Fibroblast of skin of abdomen (primary cell): Measurements from ENCODE around the gene DYNC1LI2. TPM values are rescaled to one million over a fixed set of nuclear protein-coding genes. Genes with fewer than 3 reads are reported as not detected.
"Not testable (repeated sequence)": the region's sequence is repeated elsewhere in the genome, so short reads cannot be mapped to it uniquely, and the experiment has no call there.

Source experiments
- DNase-seq: peaks from one replicate; pipeline ENCODE4 v3.0.0-alpha.2; 2013
- polyA plus RNA-seq, 2 experiments: library from polyadenylated mRNA; unstranded; fragments of 120-200 nt; gene quantifications; one replicate each; pipeline ENCODE4 v1.2.1, GENCODE V29; 2013; ENCODE audit not compliant: insufficient read length in 2 of 2

DYNC1LI2 gene
- polyA plus RNA-seq (2013, experiment 1 of 2; ENCODE audit: insufficient read length): 70.5 TPM
- 68.8 TPM for polyA plus RNA-seq (2013, experiment 2 of 2; ENCODE audit: insufficient read length)

DNA sequence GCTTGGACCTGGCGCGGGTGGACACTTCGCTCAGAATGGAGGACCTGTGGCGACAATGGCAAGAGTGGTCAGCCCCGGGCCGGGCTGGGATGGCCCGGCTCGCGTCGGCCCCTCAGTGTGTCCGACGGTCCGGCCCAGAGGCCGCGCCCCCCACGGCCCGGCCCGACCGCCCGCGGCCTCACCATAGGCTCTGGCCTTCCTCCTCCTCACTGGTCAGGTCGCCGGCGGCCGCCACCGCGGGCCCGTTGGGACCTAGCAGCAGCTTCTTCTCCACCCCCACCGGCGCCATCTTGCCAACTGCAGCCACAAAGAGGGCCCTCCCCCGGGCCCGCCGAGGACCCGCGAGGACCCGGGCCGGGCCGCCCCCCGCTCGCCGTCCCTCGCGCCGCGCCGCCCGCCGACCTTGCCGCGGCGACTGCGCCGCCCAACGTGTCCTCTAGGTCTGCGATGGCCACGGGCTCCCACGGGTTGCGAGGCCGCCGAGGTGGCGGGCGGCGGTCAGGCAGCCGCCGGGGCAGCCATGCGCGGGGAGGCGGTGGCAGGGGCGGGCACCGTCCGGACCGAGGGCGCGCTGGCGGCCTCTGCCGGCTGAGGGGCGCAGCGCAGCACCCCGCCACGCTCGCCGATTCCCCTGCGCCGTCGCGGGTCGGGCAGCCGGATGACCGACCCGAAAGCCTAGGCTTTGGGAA is at the start of gene DYNC1LI2:
Gene DYNC1LI2 (minus strand): TSS at position 307 of the 689 bp plus-strand sequence. CDS start 18 bp downstream, at position 289.
- peak; percentile 78 for DNase-seq

DNA sequence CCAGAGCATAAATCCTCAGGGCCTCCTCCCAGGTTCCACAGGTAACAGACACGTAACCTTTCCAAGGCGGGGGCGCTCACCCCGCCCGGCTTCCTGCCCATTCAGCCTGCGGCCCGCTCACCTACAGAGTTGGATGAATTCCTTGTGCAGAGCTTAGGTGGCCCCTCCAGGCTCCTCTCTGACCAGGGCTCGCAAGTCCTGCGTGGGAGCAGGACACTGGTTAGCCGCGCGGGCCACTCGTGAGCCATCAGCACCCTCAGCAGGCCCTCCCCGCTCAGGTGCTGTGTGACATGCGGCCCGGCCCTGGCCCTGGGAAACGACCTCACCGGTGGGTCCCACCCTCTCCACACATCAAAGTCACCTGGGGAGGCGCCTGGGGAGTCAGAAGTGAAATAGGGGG is 49.4 kb upstream of the DYNC1LI2 start:
- no peak for DNase-seq

DNA sequence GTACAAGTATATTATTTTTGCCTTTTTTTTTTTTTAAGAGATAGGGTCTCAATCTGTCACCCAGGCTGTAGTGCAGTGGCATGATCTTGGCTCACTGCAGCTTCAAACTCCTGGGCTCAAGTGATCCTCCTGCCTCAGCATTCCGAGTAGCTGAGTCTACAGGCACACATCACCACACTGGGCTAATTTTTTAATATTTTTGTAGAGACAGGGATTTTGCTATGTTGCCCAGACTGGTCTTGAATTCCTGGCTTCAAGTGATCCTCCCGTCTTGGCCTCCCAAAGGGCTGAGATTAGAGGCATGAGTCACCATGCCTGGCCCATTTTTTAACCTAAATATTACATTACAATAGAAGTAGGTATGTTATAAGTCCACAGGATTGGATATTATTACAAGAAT is 46.8 kb upstream of the DYNC1LI2 start:
- DNase-seq: peak; percentile 42

DNA sequence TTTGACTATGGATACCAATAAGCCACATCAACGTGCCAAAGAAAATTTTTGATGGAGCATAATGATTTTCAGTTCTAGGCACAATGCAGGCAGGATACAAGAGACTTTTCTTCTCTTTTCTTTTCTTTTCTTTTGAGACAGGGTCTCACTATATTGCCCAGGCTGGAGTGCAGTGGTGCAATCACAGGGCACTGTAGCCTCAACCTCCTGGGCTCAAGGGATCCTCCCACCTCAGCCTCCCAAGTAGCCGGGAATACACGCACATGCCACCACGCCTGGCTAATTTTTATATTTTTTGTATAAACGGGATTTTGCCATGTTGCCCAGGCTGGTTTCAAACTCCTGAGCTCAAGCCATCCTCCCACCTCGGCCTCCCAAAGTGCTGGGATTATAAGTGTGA is 42.6 kb upstream of the DYNC1LI2 start:
- DNase-seq: not testable (repeated sequence)

DNA sequence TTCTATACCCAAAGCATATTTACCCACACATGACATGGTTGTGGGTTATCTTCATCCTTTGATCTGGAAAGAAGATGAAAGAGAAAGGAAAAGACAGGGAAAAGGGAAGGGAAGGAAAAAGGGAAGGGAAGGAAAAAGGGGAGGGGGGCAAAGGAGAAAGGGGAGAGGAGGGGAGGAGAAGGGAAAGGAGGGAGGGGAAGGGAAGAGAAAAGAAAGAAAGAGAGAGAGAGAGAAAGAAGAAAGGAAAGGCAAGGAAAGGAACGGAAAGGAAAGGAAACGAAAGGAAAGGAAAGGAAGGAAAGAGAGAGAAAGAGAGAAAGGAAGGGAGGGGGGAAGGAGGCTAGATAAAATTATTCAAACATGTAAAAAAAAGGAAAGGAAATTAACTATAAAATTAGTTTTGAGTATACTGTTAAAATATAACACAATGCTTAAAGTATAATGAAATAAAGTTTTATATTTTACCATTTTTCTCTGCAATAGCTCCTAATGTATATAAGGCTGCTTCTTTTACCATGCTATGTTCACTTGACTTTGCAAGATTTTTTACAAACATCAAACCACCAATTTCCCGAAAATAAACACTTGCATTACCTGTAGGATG is 38.8 kb upstream of the DYNC1LI2 start:
- no peak for DNase-seq

DNA sequence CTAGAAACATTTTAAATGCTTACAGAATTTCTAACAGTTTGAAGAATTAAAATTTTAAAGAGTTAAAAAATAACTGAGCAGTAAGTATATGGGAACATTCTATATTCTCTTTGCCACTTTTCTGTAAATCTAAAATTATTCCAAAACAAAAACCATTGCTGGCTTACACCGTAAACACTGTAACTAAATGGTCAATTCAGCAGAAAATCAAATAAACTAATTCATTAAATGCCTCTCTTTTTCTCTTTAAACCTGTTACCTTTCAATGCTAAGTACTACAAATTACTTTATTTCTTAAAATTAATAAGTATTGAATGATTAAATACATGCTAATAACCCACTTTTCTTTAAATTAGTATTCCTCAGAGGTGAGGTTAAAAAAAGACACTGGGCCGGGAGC is 36.0 kb upstream of the DYNC1LI2 start:
- no peak for DNase-seq

DNA sequence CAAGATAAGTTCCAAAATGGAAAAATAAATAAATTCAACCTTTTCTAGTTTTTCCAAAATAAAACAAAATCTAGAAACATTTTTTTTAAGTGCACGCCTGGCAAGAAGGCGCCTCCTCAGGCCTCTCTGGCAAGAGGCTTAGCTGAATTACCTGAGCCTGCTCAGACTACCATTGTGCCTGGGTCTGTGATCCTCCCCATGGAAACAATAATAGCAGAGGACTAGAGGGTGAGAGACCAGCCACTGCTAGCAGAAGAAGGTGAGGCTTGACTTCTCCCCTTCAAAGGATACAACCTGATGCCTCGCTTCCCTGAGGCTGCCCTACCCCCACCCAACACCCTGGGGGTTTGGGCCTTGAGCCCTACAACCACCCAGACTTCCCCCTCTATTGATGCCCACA is 35.1 kb upstream of the DYNC1LI2 start:
- no peak for DNase-seq

DNA sequence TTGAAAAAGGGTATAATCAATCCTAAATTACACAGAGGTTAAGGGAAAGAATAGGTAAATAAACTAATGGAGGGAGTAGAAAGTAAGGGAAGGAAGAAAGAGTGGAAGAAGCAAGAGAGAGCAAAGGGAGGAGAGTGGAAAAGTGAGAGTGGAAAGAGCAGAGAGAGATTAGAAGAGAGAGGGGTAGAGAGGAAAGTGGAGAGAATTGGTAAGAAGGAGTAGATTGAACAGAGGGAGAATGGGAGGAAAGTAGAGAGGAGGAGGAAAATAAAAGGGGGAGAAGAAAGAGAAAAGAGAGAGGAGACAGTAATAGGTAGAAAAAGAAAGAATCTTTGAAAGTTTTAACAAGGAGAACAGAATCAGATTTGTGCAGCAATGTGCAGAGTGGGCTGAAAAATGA is 25.0 kb upstream of the DYNC1LI2 start:
- DNase-seq: no peak

DNA sequence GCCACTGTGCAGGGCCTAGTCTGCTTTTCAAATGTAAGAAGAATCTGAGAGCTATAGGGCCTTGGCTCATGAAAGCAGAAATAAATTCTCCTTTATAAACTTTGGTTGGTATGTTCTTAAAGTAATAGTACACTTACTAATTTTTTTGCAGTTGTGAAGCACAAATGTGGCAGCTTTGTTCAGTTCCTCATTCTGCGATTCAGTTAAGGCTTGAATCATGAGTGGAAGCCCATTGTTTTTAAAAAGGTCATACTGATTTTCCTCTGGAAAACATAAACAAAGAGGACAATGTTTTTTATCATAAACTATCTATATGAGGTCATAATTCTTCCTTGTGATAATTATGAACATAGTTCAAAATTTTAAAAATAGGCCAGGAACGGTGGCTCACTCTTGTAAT is 23.6 kb upstream of the DYNC1LI2 start:
- no peak for DNase-seq

DNA sequence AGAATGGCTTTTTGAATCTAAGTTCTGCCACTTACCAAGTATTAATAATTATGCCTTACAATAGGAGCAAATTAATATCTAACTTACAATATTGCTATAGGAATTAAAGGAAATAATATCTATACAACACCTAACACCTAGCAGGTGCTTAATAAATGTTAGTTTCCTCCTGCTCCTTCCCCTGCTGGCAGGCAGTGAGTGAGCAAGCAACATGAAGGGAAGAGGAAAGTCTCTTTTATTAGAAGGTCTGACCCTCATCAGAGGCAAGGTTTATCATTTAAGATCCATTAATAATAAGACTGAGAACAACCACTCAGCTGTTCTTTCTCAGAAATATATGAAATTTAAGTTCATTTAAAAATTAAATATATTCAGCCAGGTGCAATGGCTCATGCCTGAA is 6.7 kb upstream of the DYNC1LI2 start:
- no peak for DNase-seq

DNA sequence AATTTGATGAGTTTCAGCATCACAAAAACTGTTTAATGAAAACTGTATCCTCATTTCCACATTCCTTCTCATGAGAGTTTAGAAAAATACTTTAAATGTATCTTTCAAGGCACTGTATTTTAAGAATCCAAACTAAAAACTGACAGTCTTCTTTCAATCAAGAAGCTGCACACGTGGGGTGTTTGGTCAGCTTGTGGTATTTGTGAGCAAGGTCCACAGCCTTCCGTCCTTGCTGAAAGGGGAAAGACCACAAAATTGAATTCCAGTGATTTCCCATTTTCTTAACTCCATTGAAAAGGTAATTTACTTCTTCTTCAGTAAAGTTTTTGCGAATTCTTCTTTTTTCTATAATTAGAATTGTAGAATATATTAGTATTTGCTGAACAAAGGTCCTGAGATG is 3.4 kb upstream of the DYNC1LI2 start:
- no peak for DNase-seq

DNA sequence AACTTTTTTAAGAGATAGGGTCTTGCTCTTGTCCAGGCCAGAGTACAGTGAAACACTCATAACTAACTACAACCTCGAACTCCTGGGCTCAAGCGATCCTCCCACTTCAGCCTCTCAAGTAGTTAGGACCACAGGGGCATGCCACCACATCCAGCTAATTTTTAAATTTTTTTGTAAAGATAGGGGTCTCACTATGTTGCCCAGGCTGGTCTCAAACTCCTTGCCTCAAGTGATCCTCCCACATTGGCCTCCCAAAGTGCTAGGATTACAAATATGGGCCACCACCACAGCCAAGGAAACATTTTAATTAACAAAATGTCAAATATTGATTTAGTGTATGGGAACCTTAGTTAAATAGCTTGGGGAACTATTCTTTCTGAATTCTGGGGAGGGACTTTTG is 2.8 kb upstream of the DYNC1LI2 start:
- DNase-seq: no peak

DNA sequence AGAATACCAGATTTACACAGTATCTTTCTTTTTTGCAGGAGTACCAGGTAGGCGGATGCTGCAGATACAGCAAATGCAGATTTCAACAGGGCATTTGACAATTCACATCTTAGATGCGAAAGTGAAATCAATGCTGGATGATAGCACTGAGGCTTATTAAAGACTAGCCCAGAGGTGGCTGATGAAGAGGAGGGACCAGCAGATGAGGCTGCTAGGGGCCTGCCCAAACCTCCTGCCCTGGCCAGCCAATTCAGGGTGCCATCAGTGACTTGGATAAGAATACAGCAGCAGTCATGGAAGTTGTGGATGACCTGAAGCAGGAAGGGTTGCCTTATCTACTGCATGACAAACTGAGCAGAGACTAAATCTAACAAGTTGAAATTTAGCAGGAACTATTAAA is 1.5 kb upstream of the DYNC1LI2 start:
- no peak for DNase-seq

DNA sequence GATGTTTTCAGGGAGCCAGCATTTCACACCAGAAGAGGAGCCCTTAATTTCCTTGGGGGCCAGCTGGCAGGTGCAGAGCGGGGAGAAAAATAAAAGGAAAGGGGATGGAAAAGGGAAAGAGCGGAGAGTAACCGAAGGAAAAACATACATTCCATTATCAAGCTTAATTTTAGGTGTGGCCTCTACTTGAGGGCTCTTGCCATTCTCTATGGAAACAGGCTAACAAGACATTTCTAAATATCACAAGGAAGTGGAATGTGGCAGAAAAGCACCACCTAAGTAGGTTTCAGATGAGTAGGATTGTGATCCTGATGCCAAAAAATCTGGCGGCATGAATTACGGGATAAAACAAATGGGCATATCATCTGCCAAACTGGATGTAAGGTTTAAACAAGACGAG is 970 bp upstream of the DYNC1LI2 start:
- no peak for DNase-seq

DNA sequence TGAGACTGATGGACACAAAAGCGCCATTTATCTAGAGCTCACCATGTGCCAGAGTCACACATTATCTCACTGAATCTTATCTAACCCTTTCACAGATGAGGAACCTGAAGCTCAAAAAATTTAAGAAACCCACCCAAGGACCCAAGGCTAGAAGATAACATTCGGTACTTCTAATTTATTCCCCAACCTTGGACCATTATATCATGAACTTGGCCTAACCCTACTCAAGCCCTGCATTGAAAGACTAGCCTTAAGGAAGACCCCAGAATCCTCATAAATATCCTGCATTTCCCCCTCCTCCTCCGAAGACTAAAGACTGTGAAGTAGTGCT is 548 bp upstream of the DYNC1LI2 start:
- DNase-seq: no peak

DNA sequence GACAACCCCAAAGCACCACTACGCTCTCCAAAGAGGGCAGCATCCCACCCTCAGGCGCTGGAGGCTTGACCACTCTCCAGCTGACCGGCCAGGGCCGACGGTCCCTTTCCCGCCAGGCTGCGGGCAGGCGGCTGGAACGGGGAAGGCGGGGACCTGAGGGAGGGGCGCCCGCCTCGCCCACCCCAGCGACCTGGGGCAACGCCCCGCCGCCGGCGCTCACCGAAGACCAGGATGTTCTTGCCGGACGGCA is 431 bp downstream of the DYNC1LI2 start:
- DNase-seq: no peak

DNA sequence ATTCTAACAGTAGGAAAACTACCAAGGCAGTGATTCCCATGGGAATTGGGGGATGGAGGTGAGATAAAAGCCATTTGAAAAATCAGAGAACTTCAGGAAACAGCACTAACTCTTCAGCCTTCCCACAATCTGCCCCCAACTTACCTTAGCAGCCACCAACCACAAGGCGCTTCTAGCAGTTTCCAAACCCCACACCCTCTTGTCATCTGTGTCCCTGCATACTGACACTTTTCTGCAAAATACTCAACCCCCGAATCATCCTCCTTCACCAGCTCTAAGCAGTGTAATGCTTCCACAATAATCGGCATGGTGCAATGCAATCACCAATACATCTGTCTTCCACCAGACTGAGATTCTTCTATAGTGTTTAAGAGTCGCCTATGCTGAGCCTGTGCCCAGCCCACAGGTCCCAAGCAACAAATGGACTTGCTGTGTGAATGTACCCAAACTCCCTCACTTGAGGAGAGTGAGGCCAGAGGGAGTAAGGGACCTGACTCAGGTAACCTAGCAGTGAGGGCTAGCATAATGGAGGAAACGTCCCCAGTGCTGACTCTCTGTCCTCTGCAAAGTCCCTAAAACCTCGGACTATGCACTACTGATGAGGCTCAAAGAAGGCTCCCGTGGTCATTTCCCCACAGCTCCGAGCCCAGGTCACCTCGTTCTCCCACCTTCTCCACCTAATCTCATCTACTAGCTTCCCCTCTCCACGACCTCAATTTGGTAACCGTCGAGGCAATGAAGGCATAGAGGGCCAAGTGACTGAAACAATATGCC is 943 bp downstream of the DYNC1LI2 start:
- no peak for DNase-seq

DNA sequence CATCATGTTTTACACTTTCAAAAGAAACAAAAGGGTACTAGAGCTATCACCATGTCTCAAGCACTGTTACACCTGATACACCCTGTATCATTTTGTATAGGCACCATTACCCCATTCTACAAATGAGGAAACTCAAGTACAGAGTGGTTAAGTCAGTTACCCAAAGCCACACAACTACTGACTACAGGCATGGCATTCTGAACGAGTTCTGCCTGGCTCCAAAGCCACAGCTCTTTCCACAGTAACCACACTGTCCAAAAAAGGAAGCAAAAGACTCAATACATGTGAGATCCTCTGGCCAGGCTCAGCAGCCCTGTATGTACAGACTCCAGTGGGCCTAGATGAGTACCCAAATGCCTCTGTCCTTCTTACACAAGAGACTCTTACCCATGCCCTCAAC is 4.7 kb downstream of the DYNC1LI2 start:
- peak; percentile 21 for DNase-seq

DNA sequence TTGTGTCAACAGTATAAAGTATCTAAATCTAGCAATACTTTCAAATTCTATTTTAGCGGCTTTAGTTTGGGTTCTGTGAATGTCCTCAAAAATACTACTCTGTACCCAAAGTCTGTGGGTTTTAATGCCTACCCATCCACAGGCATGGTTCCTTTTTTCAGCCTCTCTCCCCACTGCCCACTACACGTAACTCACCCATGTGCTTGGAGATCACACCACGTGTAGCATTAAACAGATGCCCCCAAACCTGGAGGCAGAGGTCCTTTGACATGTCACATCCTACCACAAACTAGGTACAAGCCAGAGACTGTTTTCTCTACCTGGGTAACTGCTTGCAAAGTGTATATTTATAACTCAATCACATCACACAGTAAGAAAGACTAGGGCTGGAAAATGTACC is 5.4 kb downstream of the DYNC1LI2 start:
- no peak for DNase-seq

DNA sequence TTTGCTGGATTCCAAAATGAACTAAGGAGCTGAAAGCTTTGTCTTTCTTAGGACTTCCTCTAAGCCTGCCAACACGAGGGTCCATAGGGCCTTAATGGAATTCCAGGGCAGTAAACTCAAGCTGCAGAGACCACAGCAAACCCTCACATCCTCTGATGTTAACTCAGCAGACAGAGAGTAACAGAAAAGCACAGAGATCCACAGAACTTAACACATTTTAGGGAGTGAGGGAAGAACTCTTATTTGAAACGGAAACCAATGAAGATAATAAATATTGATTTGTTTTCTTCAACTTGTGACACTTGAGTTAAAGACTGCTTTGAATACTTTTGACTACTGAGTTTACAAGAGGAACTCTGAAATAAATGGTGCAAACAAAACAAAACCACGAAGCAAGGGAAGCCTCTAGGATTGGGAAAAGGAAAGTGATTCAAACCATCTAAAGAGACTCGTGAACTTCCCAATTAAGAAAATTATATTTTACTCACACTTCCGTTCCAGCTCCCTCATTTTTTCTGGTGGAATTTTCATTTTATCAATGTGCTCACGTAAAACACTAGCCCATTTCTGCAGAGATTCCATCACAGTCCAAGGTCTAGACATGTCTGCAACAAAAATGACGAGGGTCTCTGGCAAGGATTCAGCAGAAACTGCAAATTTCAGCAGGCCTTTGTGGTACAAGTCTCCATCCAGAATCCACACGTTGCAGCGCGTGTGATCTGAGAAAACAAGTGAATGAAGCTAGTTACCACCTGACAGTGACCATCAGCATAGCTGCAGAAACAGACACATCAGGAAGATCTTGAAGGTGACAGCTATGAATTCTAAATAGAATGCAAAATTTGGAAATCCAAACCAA is 9.2 kb downstream of the DYNC1LI2 start:
- DNase-seq: peak; percentile 52

DNA sequence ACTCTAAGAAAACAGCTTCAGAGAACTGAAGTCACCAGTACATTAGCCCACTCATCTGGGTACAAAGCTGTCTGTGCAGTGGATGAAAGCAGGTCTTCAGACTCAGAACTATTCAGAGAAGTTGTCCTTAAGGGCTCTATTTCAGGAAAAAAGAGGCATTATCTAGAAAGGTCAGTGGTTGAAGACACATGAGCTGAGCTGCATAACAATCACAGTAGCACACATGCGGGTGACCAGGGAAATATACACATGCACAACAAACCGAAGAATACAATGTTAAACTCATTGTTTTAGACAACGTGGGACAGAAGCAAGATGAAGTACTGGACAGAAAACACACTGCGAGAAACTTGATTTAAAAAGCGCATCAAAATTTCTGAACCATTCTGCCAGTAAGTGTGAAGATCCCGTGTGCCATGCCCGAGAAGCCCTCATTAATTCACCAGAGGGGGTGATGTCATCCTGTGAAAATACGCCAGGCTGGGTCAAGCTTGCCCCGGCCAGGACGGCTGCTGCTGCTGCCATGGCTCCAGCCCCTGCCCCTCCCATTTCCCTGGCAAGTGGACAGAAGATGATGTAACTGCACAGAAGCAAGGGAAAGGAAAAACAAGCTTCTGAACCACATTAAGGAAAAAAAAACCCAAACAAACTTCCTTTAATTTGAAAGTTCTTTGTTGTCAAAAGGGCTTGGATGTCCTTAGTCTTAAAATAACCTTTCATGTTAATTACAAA is 10.1 kb downstream of the DYNC1LI2 start:
- DNase-seq: peak; percentile 86

DNA sequence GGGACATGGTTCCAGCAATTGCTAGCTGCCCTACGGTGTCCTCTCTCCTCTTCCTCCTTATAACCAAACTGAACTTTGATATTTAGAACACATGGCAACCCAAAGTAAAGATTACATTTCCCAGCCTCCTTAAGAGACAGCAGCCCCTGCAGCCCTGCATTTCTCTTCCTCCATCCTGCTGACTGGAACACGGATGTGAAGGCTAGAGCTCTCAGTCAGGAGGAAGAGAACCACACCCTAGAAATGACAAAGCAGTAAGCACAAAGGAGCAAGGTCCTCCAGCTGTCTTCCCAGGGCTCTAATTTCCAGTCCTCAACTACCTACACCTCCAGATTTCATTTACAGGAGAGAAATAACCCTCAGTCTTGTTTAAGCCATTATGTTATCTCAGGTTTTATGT is 10.9 kb downstream of the DYNC1LI2 start:
- no peak for DNase-seq

DNA sequence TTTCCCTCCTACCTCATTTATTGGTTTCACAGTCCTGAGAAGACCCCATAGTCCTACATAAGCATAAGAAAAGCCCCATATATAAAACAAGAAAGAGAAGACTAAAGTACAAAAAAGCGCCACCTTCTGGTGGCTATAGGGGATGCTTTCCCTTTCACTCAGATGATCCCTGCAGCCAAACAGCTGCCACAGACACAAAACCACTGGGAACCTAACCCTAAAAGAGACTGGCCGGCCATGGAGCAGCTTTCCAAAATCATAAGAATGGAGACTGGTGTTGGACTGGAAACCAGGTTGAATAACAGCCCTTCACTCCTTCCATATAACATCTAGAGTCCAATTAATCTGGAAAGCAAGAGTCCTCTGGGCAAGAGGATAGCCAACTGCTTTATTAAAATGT is 11.4 kb downstream of the DYNC1LI2 start:
- DNase-seq: peak; percentile 31
